Effector memory CD8-positive, alpha-beta T cell (primary cell): ENCODE results near the gene PDC.

Source experiments
- ATAC-seq: fragments of 150-1000 bp; cut with Tn5 transposase; replicated peaks from 2 replicates; pipeline ENCODE4 v1.10.0; 2021; ENCODE audit warnings: mild to moderate bottlenecking, moderate library complexity
- DNase-seq, 3 experiments: peaks; one replicate each; pipeline ENCODE4 v3.0.0; 2021
- H3K27ac Mint-ChIP-seq, 2 donors: one replicate each; pipeline ENCODE4 v1.8.0; 2022; ENCODE audit warnings: mild to moderate bottlenecking in 2 of 2, mixed read lengths in 2 of 2, moderate library complexity in 2 of 2
- H3K27me3 Mint-ChIP-seq, 2 donors: one replicate each; pipeline ENCODE4 v1.8.0; 2022; ENCODE audit warnings: mixed read lengths in 2 of 2
- H3K36me3 Mint-ChIP-seq: one replicate; pipeline ENCODE4 v1.8.0; 2022; ENCODE audit warnings: mild to moderate bottlenecking, moderate library complexity, mixed read lengths; ENCODE audit not compliant: insufficient read depth
- H3K4me1 Mint-ChIP-seq, 2 donors: one replicate each; pipeline ENCODE4 v1.8.0; 2022; ENCODE audit warnings: low read depth in 2 of 2, mixed read lengths in 2 of 2
- H3K4me3 Mint-ChIP-seq, 2 donors: one replicate each; pipeline ENCODE4 v1.8.0; 2022; ENCODE audit warnings: mild to moderate bottlenecking in 2 of 2, mixed read lengths in 2 of 2, moderate library complexity in 2 of 2
- H3K9me3 Mint-ChIP-seq, 2 donors: one replicate each; pipeline ENCODE4 v1.8.0; 2022; ENCODE audit warnings: mixed read lengths in 2 of 2

PDC gene

GRCh38 chr1:186446152-186446551 lies 14.8 kb downstream of the PDC start:
- Mint-ChIP-seq H3K36me3 (no peaks in the 10 kb centered on the region), H3K27me3 (no peaks in the 10 kb centered on the region), H3K27ac (no peak overlapping the region), H3K4me3 (no peak overlapping the region), H3K9me3 (no peaks in the 10 kb centered on the region), H3K4me1 (no peaks in the 10 kb centered on the region)
- ATAC-seq (no peak), DNase-seq (no peak)

- no peaks in the 10 kb centered on the region for H3K4me1 Mint-ChIP-seq
- H3K9me3 Mint-ChIP-seq = no peaks in the 10 kb centered on the region
- H3K27me3 Mint-ChIP-seq = no peaks in the 10 kb centered on the region
- no peak overlapping the region for H3K27ac Mint-ChIP-seq
- ATAC-seq = no peak
- DNase-seq = no peak
- no peaks in the 10 kb centered on the region for H3K36me3 Mint-ChIP-seq
- no peak overlapping the region for H3K4me3 Mint-ChIP-seq
Observed at GRCh38 chr1:186443638-186444037, 17.3 kb downstream of the PDC start.

- ATAC-seq = no peak
- Mint-ChIP-seq H3K4me1 (no peaks in the 10 kb centered on the region), H3K36me3 (no peaks in the 10 kb centered on the region), H3K4me3 (no peak overlapping the region), H3K27me3 (no peaks in the 10 kb centered on the region), H3K27ac (no peak overlapping the region), H3K9me3 (no peaks in the 10 kb centered on the region)
- DNase-seq = no peak
Observed at GRCh38 chr1:186442651-186443375, 18.1 kb downstream of the PDC start.

GRCh38 chr1:186440584-186440983 lies 20.3 kb downstream of the PDC start:
- DNase-seq = no peak
- H3K36me3 Mint-ChIP-seq = no peaks in the 10 kb centered on the region
- ATAC-seq = no peak
- no peaks in the 10 kb centered on the region for H3K9me3 Mint-ChIP-seq
- no peak overlapping the region for H3K27ac Mint-ChIP-seq
- H3K27me3 Mint-ChIP-seq = no peaks in the 10 kb centered on the region
- H3K4me1 Mint-ChIP-seq = no peaks in the 10 kb centered on the region
- no peak overlapping the region for H3K4me3 Mint-ChIP-seq

- H3K4me1 Mint-ChIP-seq = no peaks in the 10 kb centered on the region
- no peaks in the 10 kb centered on the region for H3K27me3 Mint-ChIP-seq
- no peaks in the 10 kb centered on the region for H3K9me3 Mint-ChIP-seq
- no peak for ATAC-seq
- DNase-seq = no peak
- H3K36me3 Mint-ChIP-seq = no peaks in the 10 kb centered on the region
- no peak overlapping the region for H3K27ac Mint-ChIP-seq
- H3K4me3 Mint-ChIP-seq = no peak overlapping the region
Observed at GRCh38 chr1:186438567-186438966, 22.3 kb downstream of the PDC start.

- no peaks in the 10 kb centered on the region for H3K9me3 Mint-ChIP-seq
- no peaks in the 10 kb centered on the region for H3K4me1 Mint-ChIP-seq
- no peaks in the 10 kb centered on the region for H3K27me3 Mint-ChIP-seq
- H3K27ac Mint-ChIP-seq = no peak overlapping the region
- no peak overlapping the region for H3K4me3 Mint-ChIP-seq
- ATAC-seq (no peak), DNase-seq (no peak)
- H3K36me3 Mint-ChIP-seq = no peaks in the 10 kb centered on the region
Observed at GRCh38 chr1:186435336-186435735, 25.6 kb downstream of the PDC start.

GRCh38 chr1:186429017-186429416 lies 31.9 kb downstream of the PDC start:
- H3K4me3 Mint-ChIP-seq = no peak overlapping the region
- H3K9me3 Mint-ChIP-seq = no peaks in the 10 kb centered on the region
- H3K27me3 Mint-ChIP-seq = no peaks in the 10 kb centered on the region
- H3K27ac Mint-ChIP-seq = no peak overlapping the region
- H3K4me1 Mint-ChIP-seq = no peaks in the 10 kb centered on the region
- ATAC-seq = no peak
- no peak for DNase-seq
- H3K36me3 Mint-ChIP-seq = no peaks in the 10 kb centered on the region

GRCh38 chr1:186426118-186426517 lies 34.8 kb downstream of the PDC start:
- DNase-seq = no peak
- H3K4me1 Mint-ChIP-seq = no peaks in the 10 kb centered on the region
- H3K9me3 Mint-ChIP-seq = no peaks in the 10 kb centered on the region
- H3K36me3 Mint-ChIP-seq = peaks cover 6% of the 10 kb centered on the region
- H3K4me3 Mint-ChIP-seq = no peak overlapping the region
- ATAC-seq = no peak
- H3K27ac Mint-ChIP-seq = no peak overlapping the region
- no peaks in the 10 kb centered on the region for H3K27me3 Mint-ChIP-seq

- DNase-seq (no peak), ATAC-seq (no peak)
- H3K4me1 Mint-ChIP-seq = no peaks in the 10 kb centered on the region
- H3K4me3 Mint-ChIP-seq = no peak overlapping the region
- H3K27ac Mint-ChIP-seq = no peak overlapping the region
- H3K27me3 Mint-ChIP-seq = no peaks in the 10 kb centered on the region
- H3K9me3 Mint-ChIP-seq = no peaks in the 10 kb centered on the region
- H3K36me3 Mint-ChIP-seq = peaks cover 6% of the 10 kb centered on the region
Observed at GRCh38 chr1:186424539-186424938, 36.4 kb downstream of the PDC start.

GRCh38 chr1:186421446-186421845 lies 39.5 kb downstream of the PDC start:
- DNase-seq = no peak
- H3K36me3 Mint-ChIP-seq = peaks cover 30% of the 10 kb centered on the region
- no peak overlapping the region for H3K27ac Mint-ChIP-seq
- H3K4me1 Mint-ChIP-seq = no peaks in the 10 kb centered on the region
- H3K27me3 Mint-ChIP-seq = no peaks in the 10 kb centered on the region
- no peak for ATAC-seq
- H3K4me3 Mint-ChIP-seq = no peak overlapping the region
- H3K9me3 Mint-ChIP-seq = no peaks in the 10 kb centered on the region

- Mint-ChIP-seq H3K36me3 (peaks cover 33% of the 10 kb centered on the region), H3K4me3 (no peak overlapping the region), H3K27me3 (no peaks in the 10 kb centered on the region), H3K9me3 (no peaks in the 10 kb centered on the region), H3K4me1 (no peaks in the 10 kb centered on the region), H3K27ac (peak overlapping the region; percentile 1 to 55)
- ATAC-seq (no peak), DNase-seq (no peak)
Observed at GRCh38 chr1:186420923-186421322, 40.0 kb downstream of the PDC start.

- Mint-ChIP-seq H3K27ac (peak overlapping the region; percentile 1 to 55), H3K27me3 (no peaks in the 10 kb centered on the region), H3K4me1 (no peaks in the 10 kb centered on the region), H3K9me3 (no peaks in the 10 kb centered on the region), H3K36me3 (peaks cover 37% of the 10 kb centered on the region), H3K4me3 (no peak overlapping the region)
- ATAC-seq (no peak), DNase-seq (no peak)
Observed at GRCh38 chr1:186420311-186420710, 40.6 kb downstream of the PDC start.

GRCh38 chr1:186418503-186418902 lies 42.4 kb downstream of the PDC start:
- H3K4me1 Mint-ChIP-seq = no peaks in the 10 kb centered on the region
- H3K9me3 Mint-ChIP-seq = no peaks in the 10 kb centered on the region
- DNase-seq = no peak
- H3K27ac Mint-ChIP-seq = peak overlapping the region in 1 of 2 donors; percentile 15
- H3K36me3 Mint-ChIP-seq = peaks cover 37% of the 10 kb centered on the region
- no peak overlapping the region for H3K4me3 Mint-ChIP-seq
- no peak for ATAC-seq
- no peaks in the 10 kb centered on the region for H3K27me3 Mint-ChIP-seq

- Mint-ChIP-seq H3K27ac (no peak overlapping the region), H3K27me3 (no peaks in the 10 kb centered on the region), H3K4me1 (no peaks in the 10 kb centered on the region), H3K4me3 (no peak overlapping the region), H3K36me3 (peaks cover 25% of the 10 kb centered on the region), H3K9me3 (no peaks in the 10 kb centered on the region)
- no peak for DNase-seq
- no peak for ATAC-seq
Observed at GRCh38 chr1:186413319-186413718, 47.6 kb downstream of the PDC start.

- Mint-ChIP-seq H3K9me3 (no peaks in the 10 kb centered on the region), H3K27ac (no peak overlapping the region)
Observed at GRCh38 chr1:186409091-186409490, 51.8 kb downstream of the PDC start.

More at GRCh38 chr1:186409091-186409490, 51.8 kb downstream of the PDC start:
- DNase-seq = no peak
- ATAC-seq = no peak
- Mint-ChIP-seq H3K36me3 (peaks cover 27% of the 10 kb centered on the region), H3K4me1 (no peaks in the 10 kb centered on the region), H3K4me3 (no peak overlapping the region), H3K27me3 (no peaks in the 10 kb centered on the region)
